Measurements from ENCODE around the gene RNF225.

The RNF225 gene

DNA sequence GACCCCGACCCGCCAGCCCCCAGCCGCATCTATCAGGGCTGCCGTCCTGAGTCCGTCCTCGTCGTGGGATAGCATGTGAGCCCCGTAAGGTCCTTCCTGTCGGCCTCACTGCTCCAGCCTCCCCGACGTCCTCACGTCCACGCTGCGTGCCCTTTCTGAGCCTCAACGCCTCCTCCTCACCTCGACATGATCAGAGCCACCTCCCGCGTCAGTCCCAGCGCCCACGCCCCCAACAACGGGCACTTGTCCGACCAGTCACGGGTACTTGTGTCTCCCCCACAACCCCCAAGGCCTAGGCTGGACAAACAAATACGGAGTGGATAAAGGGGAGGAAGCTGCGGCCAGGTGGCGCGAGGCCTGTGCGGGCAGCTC lies 33.6 kb upstream of the RNF225 start:
- H3K9me2 ChIP-seq (replicated peaks; ENCODE audit: control insufficient read depth, low read length), result no peaks in the 10 kb centered on the region
- TF ChIP-seq, protein P1, sequence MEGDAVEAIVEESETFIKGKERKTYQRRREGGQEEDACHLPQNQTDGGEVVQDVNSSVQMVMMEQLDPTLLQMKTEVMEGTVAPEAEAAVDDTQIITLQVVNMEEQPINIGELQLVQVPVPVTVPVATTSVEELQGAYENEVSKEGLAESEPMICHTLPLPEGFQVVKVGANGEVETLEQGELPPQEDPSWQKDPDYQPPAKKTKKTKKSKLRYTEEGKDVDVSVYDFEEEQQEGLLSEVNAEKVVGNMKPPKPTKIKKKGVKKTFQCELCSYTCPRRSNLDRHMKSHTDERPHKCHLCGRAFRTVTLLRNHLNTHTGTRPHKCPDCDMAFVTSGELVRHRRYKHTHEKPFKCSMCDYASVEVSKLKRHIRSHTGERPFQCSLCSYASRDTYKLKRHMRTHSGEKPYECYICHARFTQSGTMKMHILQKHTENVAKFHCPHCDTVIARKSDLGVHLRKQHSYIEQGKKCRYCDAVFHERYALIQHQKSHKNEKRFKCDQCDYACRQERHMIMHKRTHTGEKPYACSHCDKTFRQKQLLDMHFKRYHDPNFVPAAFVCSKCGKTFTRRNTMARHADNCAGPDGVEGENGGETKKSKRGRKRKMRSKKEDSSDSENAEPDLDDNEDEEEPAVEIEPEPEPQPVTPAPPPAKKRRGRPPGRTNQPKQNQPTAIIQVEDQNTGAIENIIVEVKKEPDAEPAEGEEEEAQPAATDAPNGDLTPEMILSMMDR (IDR thresholded peaks at IDR 0.05; ENCODE audit: low read depth, low read length, poor library complexity, severe bottlenecking), result no peak
- no peak for TF ChIP-seq EZH2phosphoT487 (IDR thresholded peaks at IDR 0.05; ENCODE audit: borderline replicate concordance, low read length)
- H3K4me3 ChIP-seq (ENCODE audit: low read length), result peak overlapping the region; percentile 99
- H3K27ac ChIP-seq (ENCODE audit: low read depth, low read length), result peak overlapping the region; percentile 63
- peaks cover 3% of the 10 kb centered on the region; the same call in 1 of the 2 replicates for H3K36me3 ChIP-seq (ENCODE audit: control insufficient read depth, low read length)
- H3K27me3 ChIP-seq (ENCODE audit: control insufficient read depth, low read length), result peaks cover 1% of the 10 kb centered on the region; the same call in 1 of the 2 replicates
- peaks cover 16% of the 10 kb centered on the region for H3K4me1 ChIP-seq (ENCODE audit: control insufficient read depth, low read length)
- peak overlapping the region; percentile 99 for H3K4me2 ChIP-seq (ENCODE audit: low read length)
- H3K79me2 ChIP-seq (ENCODE audit: control insufficient read depth, low read length), result peaks cover 10% of the 10 kb centered on the region
- H3K9me3 ChIP-seq (ENCODE audit: control insufficient read depth, insufficient read depth, low read length), result no peaks in the 10 kb centered on the region
- H3F3A ChIP-seq (ENCODE audit: control insufficient read depth, insufficient read depth), result peaks cover 6% of the 10 kb centered on the region; the same call in 1 of the 2 replicates
- no peaks in the 10 kb centered on the region for H4K20me1 ChIP-seq (ENCODE audit: control insufficient read depth, insufficient read depth, low read depth, low read length)

DNA sequence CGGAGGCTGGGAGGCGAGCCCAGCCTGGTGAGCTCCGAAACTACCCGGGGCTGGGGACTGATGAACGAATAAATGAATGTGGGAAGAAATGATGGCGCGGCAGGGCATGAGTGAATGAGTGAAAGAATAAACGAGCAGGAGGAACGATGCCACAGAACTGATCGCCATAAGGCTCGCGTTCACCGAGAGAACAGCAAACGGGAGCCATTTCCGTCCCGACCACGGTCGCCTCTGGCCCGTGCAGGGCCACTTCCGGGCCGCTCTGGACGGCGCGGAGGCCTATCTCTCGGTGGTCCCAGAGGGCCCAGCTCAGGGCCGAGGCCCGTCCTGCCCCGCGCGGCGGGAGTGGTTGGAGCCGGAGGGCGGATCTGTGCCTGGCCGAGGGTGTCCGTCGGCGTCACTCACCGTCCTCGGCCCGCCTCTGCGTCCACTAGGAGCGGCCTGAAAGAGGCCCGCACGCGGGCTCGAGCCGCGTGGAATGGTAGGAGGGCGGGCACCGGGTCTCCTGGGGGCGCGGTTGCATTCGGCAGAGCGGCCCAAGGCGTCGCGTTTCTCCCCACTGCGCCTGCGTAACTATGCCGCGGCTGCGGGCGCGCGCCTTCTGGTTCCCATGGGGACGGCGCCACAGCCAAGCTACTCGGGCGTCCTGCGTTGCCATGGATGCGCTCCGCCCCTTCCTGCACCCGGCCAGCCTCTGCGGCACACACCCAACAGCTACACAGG lies 33.0 kb upstream of the RNF225 start, which contains the start of gene ZNF497:
TSS of gene ZNF497 (minus strand) at position 480 of the 723 bp plus-strand sequence. CDS start 5,116 bp downstream, outside the sequence.
- no peak; the same call in 1 of the 2 replicates for TF ChIP-seq EZH2phosphoT487 (IDR thresholded peaks at IDR 0.05; ENCODE audit: borderline replicate concordance, low read length)
- TF ChIP-seq, protein P1 (IDR thresholded peaks at IDR 0.05; ENCODE audit: low read depth, low read length, poor library complexity, severe bottlenecking), result no peak
- Histone ChIP-seq H3K4me1 (ENCODE audit: control insufficient read depth, low read length) (peaks cover 15% of the 10 kb centered on the region), H3F3A (ENCODE audit: control insufficient read depth, insufficient read depth) (peaks cover 6% of the 10 kb centered on the region; the same call in 1 of the 2 replicates), H4K20me1 (ENCODE audit: control insufficient read depth, insufficient read depth, low read depth, low read length) (no peaks in the 10 kb centered on the region), H3K27ac (ENCODE audit: low read depth, low read length) (peak within 1 kb of the TSS; percentile 63), H3K27me3 (ENCODE audit: control insufficient read depth, low read length) (no peaks in the 10 kb centered on the region), H3K9me2 (replicated peaks; ENCODE audit: control insufficient read depth, low read length) (no peaks in the 10 kb centered on the region), H3K79me2 (ENCODE audit: control insufficient read depth, low read length) (peaks cover 10% of the 10 kb centered on the region), H3K36me3 (ENCODE audit: control insufficient read depth, low read length) (peaks cover 3% of the 10 kb centered on the region; the same call in 1 of the 2 replicates), H3K9me3 (ENCODE audit: control insufficient read depth, insufficient read depth, low read length) (no peaks in the 10 kb centered on the region), H3K4me3 (ENCODE audit: low read length) (peak within 1 kb of the TSS; percentile 99), H3K4me2 (ENCODE audit: low read length) (peak within 1 kb of the TSS; percentile 99)

DNA sequence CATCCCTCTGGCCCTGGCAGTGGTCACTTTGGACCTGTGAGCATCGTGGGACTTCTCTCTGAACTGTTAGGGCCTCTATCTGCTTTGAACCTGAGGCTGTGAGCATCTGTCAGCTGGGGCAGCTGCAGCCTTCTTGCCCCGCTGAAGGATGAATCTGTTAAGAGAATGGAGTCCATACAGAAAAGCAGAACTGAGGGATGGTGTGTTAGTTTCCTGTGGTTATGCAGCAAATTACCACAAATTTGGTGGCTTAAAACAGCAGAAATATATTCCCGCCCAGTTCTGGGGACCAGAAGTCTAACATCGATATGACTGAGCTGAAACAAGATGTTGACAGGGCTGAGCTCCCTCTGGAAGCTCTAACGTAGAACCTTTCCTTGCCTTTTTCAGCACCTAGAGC lies 31.3 kb upstream of the RNF225 start:
- Histone ChIP-seq H3F3A (ENCODE audit: control insufficient read depth, insufficient read depth) (peaks cover 6% of the 10 kb centered on the region; the same call in 1 of the 2 replicates), H3K9me3 (ENCODE audit: control insufficient read depth, insufficient read depth, low read length) (no peaks in the 10 kb centered on the region), H3K4me2 (ENCODE audit: low read length) (no peak overlapping the region), H3K36me3 (ENCODE audit: control insufficient read depth, low read length) (peaks cover 3% of the 10 kb centered on the region; the same call in 1 of the 2 replicates), H3K9me2 (replicated peaks; ENCODE audit: control insufficient read depth, low read length) (no peaks in the 10 kb centered on the region), H3K27me3 (ENCODE audit: control insufficient read depth, low read length) (no peaks in the 10 kb centered on the region), H3K79me2 (ENCODE audit: control insufficient read depth, low read length) (peaks cover 10% of the 10 kb centered on the region), H3K4me3 (ENCODE audit: low read length) (no peak overlapping the region), H3K4me1 (ENCODE audit: control insufficient read depth, low read length) (peaks cover 15% of the 10 kb centered on the region), H4K20me1 (ENCODE audit: control insufficient read depth, insufficient read depth, low read depth, low read length) (no peaks in the 10 kb centered on the region), H3K27ac (ENCODE audit: low read depth, low read length) (no peak overlapping the region)
- no peak for TF ChIP-seq EZH2phosphoT487 (IDR thresholded peaks at IDR 0.05; ENCODE audit: borderline replicate concordance, low read length)
- TF ChIP-seq, protein P1 (IDR thresholded peaks at IDR 0.05; ENCODE audit: low read depth, low read length, poor library complexity, severe bottlenecking), result no peak
